Heart left ventricle (tissue), 16 donors: Measurements from ENCODE around the gene FMNL3. TPM values are rescaled to one million over a fixed set of nuclear protein-coding genes. Genes with fewer than 3 reads are reported as not detected.

Source experiments
- ATAC-seq, 4 donors: fragments of 200-7000 bp; cut with Tn5 transposase; one replicate each; pipeline ENCODE4 v1.9.1; 2020 to 2022; ENCODE audit warnings: moderate library complexity in 4 of 4, mild to moderate bottlenecking in 3 of 4, moderate number of reproducible peaks in 1 of 4
- DNase-seq, 5 donors: peaks; one replicate each; pipeline ENCODE4 v3.0.0-alpha.2; 2020
- H3K27ac ChIP-seq, 12 donors: fragments of 200-600 bp; sonication (generic) in 4 of 12; one replicate each; pipeline versions ENCODE4 v1.5.0 to v1.8.0; 2016 to 2022; ENCODE audit warnings: mild to moderate bottlenecking in 2 of 12
- H3K27me3 ChIP-seq, 9 donors: fragments of 200-600 bp; sonication (generic) in 2 of 9; one replicate each; pipeline versions ENCODE4 v1.5.1 to v1.8.0; 2016 to 2022; ENCODE audit warnings: mild to moderate bottlenecking in 3 of 9
- H3K36me3 ChIP-seq, 9 donors: fragments of 200-600 bp; sonication (generic) in 2 of 9; one replicate each; pipeline versions ENCODE4 v1.5.0 to v1.8.0; 2018 to 2022; ENCODE audit warnings: mild to moderate bottlenecking in 2 of 9
- H3K4me1 ChIP-seq, 12 donors: fragments of 200-600 bp; sonication (generic) in 4 of 12; one replicate each; pipeline versions ENCODE4 v1.5.0 to v1.8.0; 2016 to 2022; ENCODE audit warnings: mild to moderate bottlenecking in 3 of 12
- H3K4me3 ChIP-seq, 12 donors: fragments of 200-600 bp; sonication (generic) in 4 of 12; one replicate each; pipeline versions ENCODE4 v1.5.0 to v1.8.0; 2017 to 2022; ENCODE audit warnings: mild to moderate bottlenecking in 9 of 12, moderate library complexity in 4 of 12
- H3K9me3 ChIP-seq, 12 donors: fragments of 200-600 bp; sonication (generic) in 4 of 12; one replicate each; pipeline versions ENCODE4 v1.5.0 to v1.8.0; 2016 to 2022; ENCODE audit warnings: mild to moderate bottlenecking in 1 of 12
- POLR2A ChIP-seq, 2 donors: fragments of 450-650 bp; IDR thresholded peaks; one replicate each; pipeline ENCODE4 v1.6.1; 2017; ENCODE audit warnings: antibody characterized with exemption in 2 of 2, mild to moderate bottlenecking in 2 of 2, moderate library complexity in 2 of 2
- WGBS, 4 donors: extraction: QIAGEN DNeasy Blood & Tissue Kit in 2 of 4; methylation state at CpG; one replicate each; pipeline versions ENCODE4 v1.1.5 to v1.1.7; 2013 to 2018; 5-methylcytosine and 5-hydroxymethylcytosine counted together
- intact Hi-C, 10 donors: fragments of 100-400 bp; cut with DNase I; formaldehyde crosslinking; loops; one replicate each; pipeline versions ENCODE4 v1.11.1 to v1.14.2; 2022
- polyA plus RNA-seq, 2 donors: library from polyadenylated mRNA; stranded (reverse); fragments of 200-250 nt; gene quantifications; one replicate each; pipeline ENCODE4 v1.2.3, GENCODE V29; 2013
- total RNA-seq, 9 donors: library from RNA; depleted of rRNA in 2 of 9; stranded (reverse); fragments of >200 nt in 2 of 9; fragmentation: NEBNext Ultra II Directional in 3 of 9; extraction: Animal tissue kit (Norgen Biotek cat#: 25700) in 3 of 9; gene quantifications; one replicate each; pipeline versions ENCODE4 v1.1.0 to v1.2.4, GENCODE V29; 2016 to 2023
- TF ChIP-seq, protein P1 (sequence below), 12 donors: fragments of 200-600 bp; sonication (generic) in 4 of 12; IDR thresholded peaks; one replicate each; pipeline versions ENCODE4 v1.5.0 to v1.8.0; 2018 to 2022; ENCODE audit warnings: antibody characterized with exemption in 12 of 12, mild to moderate bottlenecking in 5 of 12
- donor health status: ischemic (EF 13 %, LVEDD 7.1; RV severe dilation, severe dysfunction).
- donor health status: healthy with polysubstance abuse.
- donor health status: DM: no; HTN: yes; CAD: no.
- donor health status: DM: no; HTN: no; CAD: no.
- donor health status: ischemic (EF 25% LVEDD 6.9; RV normal size, moderate dysfunction).
- donor health status: ischemic (EF 25% LVEDD 5.7; RV mildly dilated, moderate dysfunction).
- donor health status: healthy.
- donor health status: DM: yes; HTN: yes; CAD: no.
- donor health status: ischemic (EF 35%, LVEDD 5.7; RV mildly dilated, moderate dysfunction).
- donor health status: nonischemic (EF 11% LVEDD 7.7; RV severe dilation, severe dysfunction).
- donor health status: DM: yes; HTN: yes; CAD: no.
- donor health status: PGD.
- donor health status: ischemic (EF 29% LVEDD 5.4; RV normal size, mild dysfunction).
- donor health status: nonischemic (EF 23%, LVEDD 6.1; RV moderate dilation, normal function).

Gene FMNL3
- total and polyA plus RNA-seq, 11 donors = 5.9 to 33.9 (median 13.0) TPM

DNA sequence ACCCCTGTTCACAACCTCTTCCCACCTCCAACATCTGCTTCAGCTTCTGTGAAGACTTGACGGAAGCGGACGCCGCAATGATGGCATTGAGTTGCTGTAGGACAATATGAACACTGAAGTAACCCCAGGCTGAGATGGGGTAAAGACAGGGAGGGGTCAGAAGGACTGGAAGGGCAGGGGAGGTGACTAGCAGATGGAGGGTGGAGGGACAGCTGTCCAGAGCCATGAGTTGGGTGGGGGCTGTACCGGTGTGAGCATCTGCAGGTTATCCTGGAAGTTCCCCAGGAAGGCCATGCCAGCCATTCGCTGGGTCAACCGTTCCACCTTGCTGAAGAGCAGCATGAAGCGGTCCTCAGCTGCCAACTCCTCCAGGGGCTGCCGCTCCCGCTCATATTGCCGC is 57.8 kb downstream of the FMNL3 start:
- peaks cover 0 to 55% (median 38%) of the 10 kb centered on the region in 12 donors for H3K4me1 ChIP-seq
- intact Hi-C loops = loop anchor here in 1 of 10 donors (10.0 kb wide), 1 partner anchor 185 kb away; no protein-coding TSS in a partner anchor

DNA sequence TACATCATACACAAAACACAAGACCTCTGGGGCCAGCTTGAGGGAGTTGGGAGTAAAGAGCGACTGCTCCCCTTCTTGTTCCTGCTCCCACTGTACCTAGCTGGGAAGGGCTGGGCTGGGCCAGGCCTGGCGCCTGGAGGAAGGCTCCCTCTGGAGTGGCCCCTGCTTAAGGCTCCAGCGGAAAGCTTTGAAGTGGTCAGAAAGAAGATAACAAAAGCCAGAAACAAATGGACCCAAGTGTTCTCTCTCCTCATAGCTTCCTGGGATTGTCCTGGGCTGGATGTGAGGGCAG is 58.5 kb downstream of the FMNL3 start:
- WGBS, 4 donors = 56 to 94% (median 71%) methylated on average over 3 of the region's 3 CpGs
- Histone ChIP-seq H3K4me1 (peaks cover 0 to 58% (median 40%) of the 10 kb centered on the region in 12 donors), H3K27me3 (no peaks in the 10 kb centered on the region), H3K36me3 (peaks cover 0 to 97% (median 92%) of the 10 kb centered on the region in 9 donors), H3K9me3 (no peaks in the 10 kb centered on the region), H3K27ac (peak overlapping the region in 11 of 12 donors; percentile 53 to 86 (median 76)), H3K4me3 (no peak overlapping the region)
- intact Hi-C loops = loop anchor here in 1 of 10 donors (10.0 kb wide), 1 partner anchor 186 kb away; no protein-coding TSS in a partner anchor
- no peak for DNase-seq
- TF ChIP-seq, protein P1, sequence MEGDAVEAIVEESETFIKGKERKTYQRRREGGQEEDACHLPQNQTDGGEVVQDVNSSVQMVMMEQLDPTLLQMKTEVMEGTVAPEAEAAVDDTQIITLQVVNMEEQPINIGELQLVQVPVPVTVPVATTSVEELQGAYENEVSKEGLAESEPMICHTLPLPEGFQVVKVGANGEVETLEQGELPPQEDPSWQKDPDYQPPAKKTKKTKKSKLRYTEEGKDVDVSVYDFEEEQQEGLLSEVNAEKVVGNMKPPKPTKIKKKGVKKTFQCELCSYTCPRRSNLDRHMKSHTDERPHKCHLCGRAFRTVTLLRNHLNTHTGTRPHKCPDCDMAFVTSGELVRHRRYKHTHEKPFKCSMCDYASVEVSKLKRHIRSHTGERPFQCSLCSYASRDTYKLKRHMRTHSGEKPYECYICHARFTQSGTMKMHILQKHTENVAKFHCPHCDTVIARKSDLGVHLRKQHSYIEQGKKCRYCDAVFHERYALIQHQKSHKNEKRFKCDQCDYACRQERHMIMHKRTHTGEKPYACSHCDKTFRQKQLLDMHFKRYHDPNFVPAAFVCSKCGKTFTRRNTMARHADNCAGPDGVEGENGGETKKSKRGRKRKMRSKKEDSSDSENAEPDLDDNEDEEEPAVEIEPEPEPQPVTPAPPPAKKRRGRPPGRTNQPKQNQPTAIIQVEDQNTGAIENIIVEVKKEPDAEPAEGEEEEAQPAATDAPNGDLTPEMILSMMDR (IDR thresholded peaks at IDR 0.05) = no peak
- TF ChIP-seq POLR2A (IDR thresholded peaks at IDR 0.05) = no peak
- ATAC-seq = peak in 1 of 4 donors; percentile 3

More for the DNA sequence above, 57.8 kb downstream of the FMNL3 start:
- Histone ChIP-seq H3K4me3 (no peak overlapping the region), H3K27ac (peak overlapping the region in 9 of 12 donors; percentile 53 to 86 (median 77)), H3K36me3 (peaks cover 0 to 98% (median 92%) of the 10 kb centered on the region in 9 donors), H3K27me3 (no peaks in the 10 kb centered on the region), H3K9me3 (no peaks in the 10 kb centered on the region)
- no peak for ATAC-seq
- WGBS, 4 donors = 91 to 95% (median 92%) methylated on average over 11 of the region's 11 CpGs
- TF ChIP-seq, protein P1 (IDR thresholded peaks at IDR 0.05) = no peak
- no peak for TF ChIP-seq POLR2A (IDR thresholded peaks at IDR 0.05)
- DNase-seq = no peak

DNA sequence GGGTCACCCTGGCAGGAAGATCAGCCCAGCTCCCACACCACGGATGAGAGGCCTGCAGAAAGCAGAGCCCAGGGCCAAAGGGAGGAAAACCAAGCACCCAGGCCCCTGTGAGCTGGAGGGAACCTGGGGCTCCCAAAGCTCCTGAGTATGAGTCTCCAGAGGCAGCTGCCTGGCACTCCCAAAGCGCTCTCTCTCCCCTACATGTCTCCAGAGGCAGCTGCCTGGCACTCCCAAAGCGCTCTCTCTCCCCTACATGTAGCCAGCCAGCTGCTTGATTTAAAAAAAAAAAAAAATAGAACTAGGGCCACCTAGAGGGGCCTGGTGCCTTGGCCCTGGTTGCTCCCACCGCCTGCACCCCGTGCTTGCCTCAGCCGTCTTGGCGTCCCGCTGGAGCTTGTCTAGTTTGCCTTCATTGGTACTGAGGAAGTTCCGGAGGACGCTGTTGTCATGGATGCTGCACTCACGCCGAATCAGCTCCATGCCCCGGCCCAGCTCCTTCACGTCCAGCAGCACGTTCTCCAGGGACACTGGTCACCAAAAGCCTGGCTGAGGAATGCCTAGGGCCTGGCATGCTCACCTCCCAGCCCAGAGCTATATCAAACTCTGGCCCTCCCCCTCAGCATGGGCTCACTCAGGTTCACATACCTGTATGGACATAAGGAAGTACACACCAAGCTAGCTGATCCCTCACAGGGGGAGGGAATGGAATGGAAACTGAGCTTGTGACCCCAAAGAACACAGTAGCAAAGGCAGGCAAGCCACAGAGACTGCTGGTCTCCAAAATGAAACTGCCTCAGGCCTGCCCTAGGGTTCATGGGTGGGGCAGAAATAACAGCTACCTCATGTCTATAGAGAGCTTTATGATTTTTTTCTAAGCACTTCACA is 59.1 kb downstream of the FMNL3 start:
- H3K4me1 ChIP-seq = peaks cover 0 to 58% (median 40%) of the 10 kb centered on the region in 12 donors
- 56 to 79% (median 66%) methylated on average over 15 of the region's 15 CpGs for WGBS, 4 donors
- TF ChIP-seq POLR2A (IDR thresholded peaks at IDR 0.05) = no peak
- TF ChIP-seq, protein P1 (IDR thresholded peaks at IDR 0.05) = no peak
- DNase-seq (no peak), ATAC-seq (no peak)
- H3K4me3 ChIP-seq = no peak overlapping the region
- H3K27ac ChIP-seq = peak overlapping the region in 11 of 12 donors; percentile 53 to 86 (median 76)
- H3K9me3 ChIP-seq = no peaks in the 10 kb centered on the region
- intact Hi-C loops = loop anchor here in 2 of 10 donors (2.0 to 10.0 kb wide), 2 partner anchors 25 to 187 kb away; no protein-coding TSS in a partner anchor
- peaks cover 0 to 97% (median 92%) of the 10 kb centered on the region in 9 donors for H3K36me3 ChIP-seq
- no peaks in the 10 kb centered on the region for H3K27me3 ChIP-seq
